ENCODE data around the gene TCEA2. TPM values are rescaled to one million over a fixed set of nuclear protein-coding genes. Genes with fewer than 3 reads are reported as not detected.

TCEA2 gene
- total and polyA plus RNA-seq, 2 donors (not counting 1 experiment from before 2014, with no cell fraction given), result 58.1 to 63.9 TPM

DNA sequence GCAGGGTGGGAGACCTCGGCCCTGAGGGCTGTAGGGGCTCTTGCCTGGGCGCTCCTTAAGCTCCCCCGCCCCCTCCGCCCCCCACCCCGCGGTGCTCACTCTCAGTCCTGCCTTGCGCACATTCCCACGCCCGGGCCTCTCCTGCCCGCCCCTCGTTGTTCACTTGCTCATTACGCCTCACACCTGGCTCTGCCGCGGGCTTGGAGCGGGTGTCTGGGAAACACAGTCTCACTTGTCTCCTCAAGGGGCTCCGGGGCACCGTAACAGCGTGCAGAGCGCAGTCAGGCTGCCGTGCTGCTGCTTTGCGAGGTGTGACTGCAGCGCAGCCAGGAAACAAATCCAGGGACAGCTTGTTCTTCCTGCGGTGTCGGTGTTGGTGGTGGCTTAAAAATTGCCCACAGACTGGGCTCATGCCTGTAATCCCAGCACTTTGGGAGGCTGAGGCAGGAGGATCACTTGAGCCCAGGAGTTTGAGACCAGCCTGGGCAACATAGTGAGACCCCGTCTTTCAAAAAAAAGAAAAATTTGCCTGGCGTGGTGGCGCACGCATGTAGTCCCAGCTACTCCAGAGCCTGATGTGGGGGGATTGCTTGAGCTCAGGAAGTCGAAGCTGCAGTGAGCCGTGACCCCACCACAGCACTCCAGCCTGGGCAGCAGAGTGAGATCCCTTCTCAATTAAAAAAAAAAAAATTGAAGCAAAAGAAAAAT is 39.8 kb downstream of the TCEA2 start:
- Histone ChIP-seq H3K9me3 (ENCODE audit: control extremely low read depth in 1 of 3, control insufficient read depth in 2 of 3, insufficient read depth in 1 of 3, low read length in 2 of 3) (peaks cover 0 to 3% (median 0%) of the 10 kb centered on the region in 3 donors), H3K4me3 (ENCODE audit: control extremely low read depth in 1 of 5, extremely low read depth in 1 of 5, insufficient read depth in 1 of 5, low read depth in 2 of 5, low read length in 4 of 5) (peak overlapping the region in 4 of 5 experiments; percentile 24 to 59 (median 55)), H4K20me1 (ENCODE audit: control insufficient read depth, insufficient read depth, low read length, poor library complexity, severe bottlenecking) (no peaks in the 10 kb centered on the region), H3K36me3 (replicated peaks in 1 of 2; ENCODE audit: control extremely low read depth in 1 of 2, control insufficient read depth in 1 of 2, extremely low read depth in 1 of 2, insufficient read depth in 2 of 2, low read length in 1 of 2) (peaks cover 0 to 16% of the 10 kb centered on the region in 2 experiments), H3K9ac (ENCODE audit: low read length) (peak overlapping the region; percentile 53), H3K4me2 (replicated peaks; ENCODE audit: low read depth, low read length, poor library complexity, severe bottlenecking) (peak overlapping the region; percentile 87), H3K79me2 (ENCODE audit: control insufficient read depth, insufficient read depth, low read length) (peaks cover 5% of the 10 kb centered on the region), H3K27ac (ENCODE audit: low read length in 2 of 2) (no peak overlapping the region), H2AFZ (ENCODE audit: insufficient read depth, low read depth, low read length, poor library complexity, severe bottlenecking) (peak overlapping the region; percentile 71), H3K4me1 (ENCODE audit: control insufficient read depth in 2 of 2, insufficient read depth in 2 of 2, low read length in 2 of 2) (peaks cover 35 to 52% of the 10 kb centered on the region in 2 donors), H3K27me3 (replicated peaks in 1 of 4; ENCODE audit: control extremely low read depth in 1 of 4, control insufficient read depth in 3 of 4, insufficient read depth in 4 of 4, low read length in 3 of 4) (peaks cover 0 to 21% (median 5%) of the 10 kb centered on the region in 4 experiments)
- TF ChIP-seq EZH2 (IDR thresholded peaks at IDR 0.05; ENCODE audit: borderline replicate concordance, insufficient read depth, low read depth, low read length, poor library complexity, severe bottlenecking), result no peak
- TF ChIP-seq, protein P1, sequence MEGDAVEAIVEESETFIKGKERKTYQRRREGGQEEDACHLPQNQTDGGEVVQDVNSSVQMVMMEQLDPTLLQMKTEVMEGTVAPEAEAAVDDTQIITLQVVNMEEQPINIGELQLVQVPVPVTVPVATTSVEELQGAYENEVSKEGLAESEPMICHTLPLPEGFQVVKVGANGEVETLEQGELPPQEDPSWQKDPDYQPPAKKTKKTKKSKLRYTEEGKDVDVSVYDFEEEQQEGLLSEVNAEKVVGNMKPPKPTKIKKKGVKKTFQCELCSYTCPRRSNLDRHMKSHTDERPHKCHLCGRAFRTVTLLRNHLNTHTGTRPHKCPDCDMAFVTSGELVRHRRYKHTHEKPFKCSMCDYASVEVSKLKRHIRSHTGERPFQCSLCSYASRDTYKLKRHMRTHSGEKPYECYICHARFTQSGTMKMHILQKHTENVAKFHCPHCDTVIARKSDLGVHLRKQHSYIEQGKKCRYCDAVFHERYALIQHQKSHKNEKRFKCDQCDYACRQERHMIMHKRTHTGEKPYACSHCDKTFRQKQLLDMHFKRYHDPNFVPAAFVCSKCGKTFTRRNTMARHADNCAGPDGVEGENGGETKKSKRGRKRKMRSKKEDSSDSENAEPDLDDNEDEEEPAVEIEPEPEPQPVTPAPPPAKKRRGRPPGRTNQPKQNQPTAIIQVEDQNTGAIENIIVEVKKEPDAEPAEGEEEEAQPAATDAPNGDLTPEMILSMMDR (IDR thresholded peaks at IDR 0.05), result no peak
- ChIA-PET CTCF (interaction anchor here (0.6 to 5.8 kb wide), 9 partner anchors 8 to 84 kb away, joined by 3 to 76 read pairs (median 9); partner anchors contain the start of genes LKAAEAR1, OPRL1 and RGS19), POLR2A (interaction anchor here (0.6 to 2.2 kb wide), 4 partner anchors 18 to 150 kb away, joined by 3 to 8 read pairs (median 6); partner anchors contain the start of genes OPRL1 and RGS19)
- no peaks in the 10 kb centered on the region for H3K27me3 Mint-ChIP-seq
- peak overlapping the region; percentile 76 for H3K27ac Mint-ChIP-seq
- peak overlapping the region; percentile 92 for H3K4me3 Mint-ChIP-seq
- peaks cover 45% of the 10 kb centered on the region for H3K4me1 Mint-ChIP-seq
- H3K9me3 Mint-ChIP-seq (ENCODE audit: insufficient read depth), result no peaks in the 10 kb centered on the region
- intact Hi-C loops (cut with micrococcal nuclease), result loop anchor here (1.0 to 5.0 kb wide), 2 partner anchors 18 to 66 kb away; partner anchors contain the start of gene C20orf204
- 16% methylated on average over 22 of the region's 30 CpGs for whole genome bisulfite sequencing (ENCODE audit: insufficient coverage)
- peak; percentile 42 for DNase-seq
- ATAC-seq (ENCODE audit: low read depth), result no peak

Data from B cell (primary cell).